Retinal pigment epithelial cell (primary cell): ENCODE results near the gene BCDIN3D.
A peak's percentile ranks its signal among the peaks of the same experiment; 100 is the strongest.

Experiments used
- DNase-seq: peaks from one replicate; pipeline ENCODE4 v3.0.0-alpha.2; 2010; ENCODE audit warnings: low read depth
- H3K4me3 ChIP-seq: 2 replicates; pipeline ENCODE4 v1.5.1; 2011; ENCODE audit warnings: mild to moderate bottlenecking, low read length, control low read depth, moderate library complexity
- TF ChIP-seq, protein P1 (sequence below): conservative IDR thresholded peaks from 2 replicates; pipeline ENCODE4 v1.5.1; 2011; ENCODE audit warnings: low read depth, low read length, control low read depth, inconsistent platforms

The BCDIN3D gene

DNA sequence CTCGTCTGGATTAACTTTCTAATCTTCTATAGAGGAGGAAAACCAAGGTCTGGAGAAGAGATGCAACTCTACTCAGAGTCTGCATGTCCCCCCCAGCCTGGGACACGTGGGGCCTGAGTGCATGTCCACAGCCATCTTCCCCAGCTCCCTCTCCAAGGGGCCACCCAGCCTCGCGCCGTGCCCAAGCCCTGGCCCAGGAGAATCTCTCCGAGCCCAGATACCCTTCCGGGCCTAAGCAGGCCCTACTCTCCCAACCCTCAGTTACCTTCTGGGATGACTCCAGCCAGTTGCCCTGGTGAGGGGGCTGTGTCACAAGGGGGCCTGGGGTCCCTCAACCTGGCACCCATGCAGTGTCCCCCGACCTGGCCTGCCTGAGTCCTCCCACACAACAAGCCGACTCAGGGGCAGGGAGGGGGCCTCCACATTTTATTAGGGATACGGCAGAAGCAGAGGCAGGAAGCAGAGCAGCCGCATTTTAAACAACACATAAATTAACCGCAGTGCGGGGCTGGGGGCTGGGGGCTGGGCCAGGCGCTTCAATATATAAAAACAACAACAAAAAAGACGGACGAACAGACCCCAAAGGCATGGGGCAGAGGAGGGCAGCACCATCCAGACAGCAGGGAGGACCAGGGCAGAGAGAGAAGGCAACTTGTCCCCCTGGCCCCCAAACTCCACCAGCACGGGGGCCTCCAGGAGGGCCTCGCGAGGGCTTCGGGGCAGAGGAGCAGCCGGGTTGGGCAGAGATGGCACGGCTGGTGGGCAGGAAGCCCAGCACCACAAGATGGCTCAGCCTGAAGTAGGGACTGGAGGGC is 52.0 kb downstream of the BCDIN3D start:
- TF ChIP-seq, protein P1, sequence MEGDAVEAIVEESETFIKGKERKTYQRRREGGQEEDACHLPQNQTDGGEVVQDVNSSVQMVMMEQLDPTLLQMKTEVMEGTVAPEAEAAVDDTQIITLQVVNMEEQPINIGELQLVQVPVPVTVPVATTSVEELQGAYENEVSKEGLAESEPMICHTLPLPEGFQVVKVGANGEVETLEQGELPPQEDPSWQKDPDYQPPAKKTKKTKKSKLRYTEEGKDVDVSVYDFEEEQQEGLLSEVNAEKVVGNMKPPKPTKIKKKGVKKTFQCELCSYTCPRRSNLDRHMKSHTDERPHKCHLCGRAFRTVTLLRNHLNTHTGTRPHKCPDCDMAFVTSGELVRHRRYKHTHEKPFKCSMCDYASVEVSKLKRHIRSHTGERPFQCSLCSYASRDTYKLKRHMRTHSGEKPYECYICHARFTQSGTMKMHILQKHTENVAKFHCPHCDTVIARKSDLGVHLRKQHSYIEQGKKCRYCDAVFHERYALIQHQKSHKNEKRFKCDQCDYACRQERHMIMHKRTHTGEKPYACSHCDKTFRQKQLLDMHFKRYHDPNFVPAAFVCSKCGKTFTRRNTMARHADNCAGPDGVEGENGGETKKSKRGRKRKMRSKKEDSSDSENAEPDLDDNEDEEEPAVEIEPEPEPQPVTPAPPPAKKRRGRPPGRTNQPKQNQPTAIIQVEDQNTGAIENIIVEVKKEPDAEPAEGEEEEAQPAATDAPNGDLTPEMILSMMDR: no peak
- no peak for DNase-seq
- H3K4me3 ChIP-seq: no peak overlapping the region

DNA sequence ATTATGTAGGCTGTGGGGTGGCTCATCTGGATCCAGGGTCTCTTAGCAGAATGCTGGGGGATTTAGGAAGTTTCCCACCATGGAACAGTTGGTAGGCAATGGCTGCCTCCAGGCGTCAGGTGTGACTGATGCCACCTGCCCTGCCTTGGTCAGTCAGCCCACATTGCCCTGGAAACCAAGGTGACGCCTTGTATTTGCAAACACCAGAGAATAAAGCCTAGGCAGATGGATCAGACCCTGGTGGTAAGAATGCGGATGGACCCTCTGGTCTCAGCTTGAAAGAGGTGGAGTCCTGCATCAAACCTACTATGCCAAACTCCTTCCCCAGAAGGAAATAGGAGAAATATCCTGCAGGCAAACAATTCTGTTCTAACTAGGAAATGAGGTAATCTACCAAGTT is 52.9 kb downstream of the BCDIN3D start:
- no peak overlapping the region for H3K4me3 ChIP-seq
- DNase-seq: no peak
- TF ChIP-seq, protein P1: peak; percentile 8

DNA sequence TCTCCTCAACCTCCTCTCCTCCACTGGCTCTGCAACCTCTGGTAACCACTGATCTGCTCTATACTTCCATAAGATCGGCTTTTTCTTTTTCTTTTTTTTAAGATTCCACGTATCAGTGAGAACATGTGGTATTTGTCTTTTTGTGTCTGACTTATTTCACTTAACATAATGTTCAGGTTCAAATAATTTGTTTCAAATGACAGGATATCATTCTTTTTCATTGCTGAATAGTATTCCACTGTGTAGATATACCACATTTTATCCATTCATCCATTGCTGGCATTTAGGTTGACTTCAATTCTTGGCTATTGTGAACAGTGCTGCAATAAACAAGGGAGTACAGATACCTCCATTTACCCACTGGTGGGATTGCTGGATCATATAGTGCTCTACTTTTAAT is 55.2 kb downstream of the BCDIN3D start:
- DNase-seq: no peak
- TF ChIP-seq, protein P1: no peak
- H3K4me3 ChIP-seq: no peak overlapping the region
